Suprapubic skin (tissue), 3 donors: ENCODE measurements around the gene CADM2.

Experiments used
- CTCF ChIP-seq, 2 donors: fragments of 200-600 bp in 1 of 2; fragments of 450-650 bp in 1 of 2; sonication (generic) in 1 of 2; IDR thresholded peaks; one replicate each; pipeline ENCODE4 v1.5.1; 2016 to 2019; ENCODE audit warnings: antibody characterized with exemption in 2 of 2, mild to moderate bottlenecking in 1 of 2, moderate library complexity in 1 of 2
- POLR2AphosphoS5 ChIP-seq, 3 donors: sonication (generic); formaldehyde crosslinking; IDR thresholded peaks; one replicate each; pipeline ENCODE4 v1.6.1; 2017; ENCODE audit warnings: antibody characterized with exemption in 3 of 3

GRCh38 chr3:85164436-85164835, 205.6 kb downstream of the CADM2 start:
- TF ChIP-seq CTCF (IDR thresholded peaks at IDR 0.05) (no peak), POLR2AphosphoS5 (IDR thresholded peaks at IDR 0.05) (no peak)
